AG04450 (cell line): Measurements from ENCODE around the gene NOS3. TPM values are rescaled to one million over a fixed set of nuclear protein-coding genes. Genes with fewer than 3 reads are reported as not detected.

ENCODE experiments used
- CTCF ChIA-PET: fragments of 300-600, 350-600 bp; formaldehyde crosslinking; extraction: SDS; loops from one replicate; lab custom pipeline; 2022; ENCODE audit warnings: antibody characterized with exemption, inconsistent platforms; lab: Charles Lee
- POLR2A ChIA-PET: fragments of 350-600 bp; formaldehyde crosslinking; extraction: SDS; loops from one replicate; lab custom pipeline; 2021; ENCODE audit warnings: antibody characterized with exemption, inconsistent platforms; lab: Yijun Ruan, JAX
- DNase-seq: peaks from one replicate; pipeline ENCODE4 v3.0.0-alpha.2; 2011; ENCODE audit warnings: low read depth, low spot score
- H3K27ac ChIP-seq: one replicate; pipeline ENCODE4 v1.5.1; 2012; ENCODE audit warnings: low read depth, low read length, control low read depth
- H3K27me3 ChIP-seq: one replicate; pipeline ENCODE4 v1.6.0; 2012; ENCODE audit warnings: low read length; ENCODE audit not compliant: control insufficient read depth, insufficient read depth
- H3K4me3 ChIP-seq: 2 replicates; pipeline ENCODE4 v1.5.1; 2011; ENCODE audit warnings: mild to moderate bottlenecking, low read depth, low read length, control low read depth
- H3K9me3 ChIP-seq: 2 replicates; pipeline ENCODE4 v1.5.1; 2012; ENCODE audit warnings: low read length; ENCODE audit not compliant: control insufficient read depth, insufficient read depth
- polyA plus RNA-seq: library from polyadenylated mRNA; depleted of rRNA; stranded (reverse); fragments of >200 nt; gene quantifications from 2 replicates; pipeline ENCODE4 v1.2.3, GENCODE V29; 2011; rRNA removed
- TF ChIP-seq, protein P1 (sequence below): IDR thresholded peaks from 2 replicates; pipeline ENCODE4 v1.5.1; 2011; ENCODE audit warnings: low read depth, low read length, control low read depth, inconsistent platforms

The NOS3 gene
- polyA plus RNA-seq, 1 experiment, result 0.60 TPM

DNA sequence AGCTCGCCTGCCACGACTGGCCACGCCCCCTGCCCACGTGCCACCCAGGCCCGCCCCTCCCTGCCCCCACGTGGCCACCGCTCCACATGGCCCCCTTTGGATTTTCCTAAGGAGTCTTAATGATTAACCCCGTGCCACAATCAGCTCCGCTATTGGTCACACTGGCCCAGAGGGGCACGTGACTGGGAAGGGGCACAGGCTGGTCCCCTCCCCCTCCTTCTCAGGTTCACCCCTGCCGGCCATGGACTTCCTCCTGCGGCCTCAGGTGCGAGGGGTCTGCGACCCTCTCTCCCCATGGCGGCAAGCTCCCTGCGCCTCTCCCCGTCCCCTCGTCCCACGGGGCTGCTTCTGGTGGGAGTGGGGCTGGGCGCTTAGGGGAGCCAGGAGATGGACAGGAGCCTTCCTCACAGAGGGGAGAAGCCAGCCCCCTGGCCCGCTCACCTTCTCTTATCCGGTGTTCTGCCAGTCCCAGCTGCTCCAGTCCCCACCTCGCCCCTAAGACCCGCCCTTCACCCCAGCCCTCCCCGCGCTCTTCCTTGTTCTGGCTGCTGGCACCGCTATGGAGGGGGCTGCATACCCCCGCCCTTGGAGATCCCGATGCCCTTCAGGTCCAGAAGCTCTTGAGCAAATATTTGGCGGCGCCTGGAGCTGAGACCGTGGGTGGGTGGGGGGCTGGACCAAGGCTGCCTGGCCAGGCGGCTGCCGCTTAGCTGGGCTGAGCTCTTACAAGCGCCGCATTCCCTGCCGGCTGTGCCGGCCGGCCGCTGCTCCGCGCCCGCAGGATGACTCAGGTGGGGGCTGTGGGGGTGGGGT is 71.8 kb downstream of the NOS3 start:
- H3K4me3 ChIP-seq, result peak overlapping the region; percentile 27
- H3K27ac ChIP-seq, result peak overlapping the region; percentile 77
- TF ChIP-seq, protein P1, sequence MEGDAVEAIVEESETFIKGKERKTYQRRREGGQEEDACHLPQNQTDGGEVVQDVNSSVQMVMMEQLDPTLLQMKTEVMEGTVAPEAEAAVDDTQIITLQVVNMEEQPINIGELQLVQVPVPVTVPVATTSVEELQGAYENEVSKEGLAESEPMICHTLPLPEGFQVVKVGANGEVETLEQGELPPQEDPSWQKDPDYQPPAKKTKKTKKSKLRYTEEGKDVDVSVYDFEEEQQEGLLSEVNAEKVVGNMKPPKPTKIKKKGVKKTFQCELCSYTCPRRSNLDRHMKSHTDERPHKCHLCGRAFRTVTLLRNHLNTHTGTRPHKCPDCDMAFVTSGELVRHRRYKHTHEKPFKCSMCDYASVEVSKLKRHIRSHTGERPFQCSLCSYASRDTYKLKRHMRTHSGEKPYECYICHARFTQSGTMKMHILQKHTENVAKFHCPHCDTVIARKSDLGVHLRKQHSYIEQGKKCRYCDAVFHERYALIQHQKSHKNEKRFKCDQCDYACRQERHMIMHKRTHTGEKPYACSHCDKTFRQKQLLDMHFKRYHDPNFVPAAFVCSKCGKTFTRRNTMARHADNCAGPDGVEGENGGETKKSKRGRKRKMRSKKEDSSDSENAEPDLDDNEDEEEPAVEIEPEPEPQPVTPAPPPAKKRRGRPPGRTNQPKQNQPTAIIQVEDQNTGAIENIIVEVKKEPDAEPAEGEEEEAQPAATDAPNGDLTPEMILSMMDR, result no peak
- no peaks in the 10 kb centered on the region; the same call in 1 of the 2 replicates for H3K9me3 ChIP-seq
- ChIA-PET POLR2A (interaction anchor here (0.6 to 2.0 kb wide), 6 partner anchors 18 to 52 kb away, joined by 3 to 9 read pairs (median 4); partner anchors contain the start of genes ABCB8, AGAP3 and FASTK), CTCF (interaction anchor here (0.7 to 1.8 kb wide), 5 partner anchors 14 to 100 kb away, joined by 3 to 11 read pairs (median 5); partner anchors contain the start of gene ASIC3)
- no peak for DNase-seq
- no peaks in the 10 kb centered on the region for H3K27me3 ChIP-seq

DNA sequence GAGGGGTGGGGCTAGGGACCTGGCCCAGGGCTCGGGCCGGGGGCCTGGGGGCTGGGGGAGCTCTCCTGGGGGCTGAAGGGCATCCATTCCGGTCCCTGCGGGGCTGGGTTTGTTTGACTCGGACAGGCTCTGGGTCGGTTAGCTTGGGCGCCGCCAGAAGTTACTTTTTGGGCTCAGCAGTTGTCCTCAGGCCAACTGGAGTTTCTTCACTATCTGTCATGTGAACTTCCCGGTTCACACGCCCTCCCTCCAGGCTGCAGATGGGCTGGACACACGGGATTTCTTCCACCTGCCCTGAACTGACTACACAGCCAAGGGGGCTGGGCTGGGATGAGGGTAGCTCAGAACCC is 72.4 kb downstream of the NOS3 start:
- TF ChIP-seq, protein P1, result no peak
- POLR2A ChIA-PET, result interaction anchor here (0.6 to 2.0 kb wide), 4 partner anchors 17 to 53 kb away, joined by 3 to 9 read pairs (median 4); partner anchors contain the start of genes ABCB8, AGAP3 and FASTK
- no peaks in the 10 kb centered on the region for H3K27me3 ChIP-seq
- CTCF ChIA-PET, result interaction anchor here (0.7 to 1.8 kb wide), 5 partner anchors 15 to 101 kb away, joined by 3 to 11 read pairs (median 5); partner anchors contain the start of gene ASIC3
- no peak for DNase-seq
- peak overlapping the region; percentile 77 for H3K27ac ChIP-seq
- no peaks in the 10 kb centered on the region; the same call in 1 of the 2 replicates for H3K9me3 ChIP-seq
- peak overlapping the region; percentile 10; the same call in 1 of the 2 replicates for H3K4me3 ChIP-seq

Other genes starting within 250 kb of the NOS3 start
- gene TMEM176B, start 190.7 kb upstream of the NOS3 start, polyA plus RNA-seq, result 2.4 and 3.1 TPM in 2 replicates
- gene TMEM176A, start 190.2 kb upstream of the NOS3 start, polyA plus RNA-seq, result 1.5 and 1.8 TPM in 2 replicates
- not detected in 2 replicates for gene AOC1, start 138.5 kb upstream of the NOS3 start, polyA plus RNA-seq
- gene KCNH2, start 12.7 kb upstream of the NOS3 start, polyA plus RNA-seq, result 1.3 and 2.0 TPM in 2 replicates
- gene ATG9B, start 33.5 kb downstream of the NOS3 start, polyA plus RNA-seq, result 0.02 and 0.06 TPM in 2 replicates
- 10.7 and 13.7 TPM in 2 replicates for gene ABCB8, start 37.4 kb downstream of the NOS3 start, polyA plus RNA-seq
- gene ASIC3, start 57.5 kb downstream of the NOS3 start, polyA plus RNA-seq, result 0.07 and 0.11 TPM in 2 replicates
- gene CDK5, start 66.9 kb downstream of the NOS3 start, polyA plus RNA-seq, result 23.8 and 27.2 TPM in 2 replicates
- 40.5 and 41.0 TPM in 2 replicates for gene SLC4A2, start 68.6 kb downstream of the NOS3 start, polyA plus RNA-seq
- gene FASTK, start 89.8 kb downstream of the NOS3 start, polyA plus RNA-seq, result 44.1 and 59.9 TPM in 2 replicates
- 9.7 and 11.3 TPM in 2 replicates for gene TMUB1, start 92.5 kb downstream of the NOS3 start, polyA plus RNA-seq
- gene AGAP3, start 95.5 kb downstream of the NOS3 start, polyA plus RNA-seq, result 41.6 and 44.6 TPM in 2 replicates
- gene GBX1, start 176.7 kb downstream of the NOS3 start, polyA plus RNA-seq, result not detected in 2 replicates
- gene ASB10, start 196.2 kb downstream of the NOS3 start, polyA plus RNA-seq, result not detected in 2 replicates
- gene H2BK1, start 219.5 kb downstream of the NOS3 start, polyA plus RNA-seq, result not detected in 2 replicates
- gene ABCF2, start 236.2 kb downstream of the NOS3 start, polyA plus RNA-seq, result 31.0 and 39.0 TPM in 2 replicates
- gene CHPF2, start 241.5 kb downstream of the NOS3 start, polyA plus RNA-seq, result 32.9 and 42.2 TPM in 2 replicates